Fibroblast of villous mesenchyme (primary cell): Measurements from ENCODE around the gene DDO. TPM values are rescaled to one million over a fixed set of nuclear protein-coding genes. Genes with fewer than 3 reads are reported as not detected.
"Not testable (repeated sequence)": the region's sequence is repeated elsewhere in the genome, so short reads cannot be mapped to it uniquely, and the experiment has no call there.

Experiments
- DNase-seq: peaks from one replicate; pipeline ENCODE4 v3.0.0-alpha.2; 2010; ENCODE audit warnings: low read depth
- H3K4me3 ChIP-seq: 2 replicates; pipeline ENCODE4 v1.5.1; 2011; ENCODE audit warnings: low read depth, mild to moderate bottlenecking, low read length
- CTCF ChIP-seq: IDR thresholded peaks from 2 replicates; pipeline ENCODE4 v1.5.1; 2012; ENCODE audit warnings: low read depth, mild to moderate bottlenecking, low read length; ENCODE audit not compliant: insufficient read depth
- total RNA-seq: library from RNA; depleted of rRNA; stranded (reverse); fragments of >200 nt; gene quantifications from 2 replicates; pipeline ENCODE4 v1.2.3, GENCODE V29; 2012

DDO gene
- total RNA-seq, 1 donor, result 3.9 TPM

GRCh38 chr6:110353457-110354001 is 61.8 kb downstream of the DDO start:
- no peak for TF ChIP-seq CTCF
- no peak overlapping the region for H3K4me3 ChIP-seq
- DNase-seq, result no peak

- H3K4me3 ChIP-seq, result no peak overlapping the region
- no peak for DNase-seq
- TF ChIP-seq CTCF, result no peak
Observed at GRCh38 chr6:110352563-110353262, 62.7 kb downstream of the DDO start.

DNA sequence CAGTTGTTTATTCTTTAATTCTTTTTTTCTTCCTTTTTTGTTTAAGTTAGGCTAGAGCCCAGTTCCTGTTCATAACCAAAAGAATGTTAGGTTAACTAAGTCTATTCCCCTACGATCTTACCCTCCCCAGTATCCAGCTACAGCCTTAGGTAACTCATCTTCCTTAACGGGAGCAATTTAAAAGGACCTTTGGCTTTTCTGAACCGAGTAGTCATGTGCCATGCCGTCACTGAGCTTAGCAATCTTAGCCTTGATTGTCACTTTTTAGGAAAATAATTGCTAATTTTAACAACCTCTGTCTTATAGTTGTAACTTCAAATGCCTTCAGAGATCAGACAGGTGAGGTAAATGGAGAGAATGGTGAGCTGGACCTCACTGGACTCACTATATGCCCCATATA is 63.4 kb downstream of the DDO start:
- TF ChIP-seq CTCF, result no peak
- DNase-seq, result no peak
- no peak overlapping the region for H3K4me3 ChIP-seq

DNA sequence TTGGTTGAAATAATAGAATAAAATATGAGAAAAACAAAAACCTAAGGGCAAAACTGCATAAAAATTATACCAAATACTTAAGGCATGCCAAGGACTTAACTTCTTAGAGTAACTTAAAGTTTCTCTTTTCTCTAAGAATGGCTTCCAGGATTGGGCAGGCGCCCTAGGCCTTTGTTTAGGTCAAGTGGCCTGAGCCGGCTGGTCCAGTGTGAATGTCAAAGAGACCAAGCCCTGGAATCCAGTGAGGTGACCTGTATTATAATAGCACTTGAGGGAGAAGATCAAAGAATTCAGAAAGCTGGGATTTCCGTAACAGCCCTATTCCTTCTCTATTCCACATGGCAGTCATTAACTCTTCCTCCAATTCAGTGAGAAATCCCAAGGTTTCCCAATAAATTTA is 63.8 kb downstream of the DDO start:
- H3K4me3 ChIP-seq, result no peak overlapping the region
- DNase-seq, result no peak
- TF ChIP-seq CTCF, result no peak

- DNase-seq, H3K4me3 ChIP-seq: not testable (repeated sequence)
Observed at GRCh38 chr6:110350593-110350992, 64.8 kb downstream of the DDO start.

- DNase-seq, result no peak
- no peak for TF ChIP-seq CTCF
- H3K4me3 ChIP-seq, result no peak overlapping the region
Observed at GRCh38 chr6:110348961-110349690, 66.2 kb downstream of the DDO start.

GRCh38 chr6:110345025-110345424 is 70.3 kb downstream of the DDO start:
- DNase-seq, result no peak
- no peak for TF ChIP-seq CTCF
- H3K4me3 ChIP-seq, result no peak overlapping the region
